PC-3 (cell line): ENCODE measurements around the gene IL20. TPM values are rescaled to one million over a fixed set of nuclear protein-coding genes. Genes with fewer than 3 reads are reported as not detected.

ENCODE experiments used
- ATAC-seq: fragments of 200-7000 bp; cut with Tn5 transposase; 2 replicates; pipeline ENCODE4 v1.9.1; 2020; ENCODE audit warnings: mild to moderate bottlenecking, moderate library complexity
- BruUV-seq: library from RNA; stranded (reverse); fragments of 400-500 nt; replicated peaks from 2 replicates; lab custom pipeline; 2021; lab: Mats Ljungman, UMichigan
- CTCF ChIA-PET: fragments of 300-600 bp; sonication (Branson Sonifier 250); formaldehyde crosslinking; loops from one replicate; lab custom pipeline; 2022; ENCODE audit warnings: antibody characterized with exemption; lab: Charles Lee
- POLR2A ChIA-PET: fragments of 300-600 bp; sonication (Branson Sonifier 250); formaldehyde crosslinking; loops from one replicate; lab custom pipeline; 2022; ENCODE audit warnings: antibody characterized with exemption; ENCODE audit not compliant: unreplicated experiment; lab: Charles Lee
- DNase-seq: peaks from one replicate; pipeline ENCODE4 v3.0.0-alpha.2; 2015
- H2AFZ ChIP-seq: fragments of 300-600 bp; sonication (generic); 2 replicates; pipeline ENCODE4 v1.6.0; 2016; ENCODE audit warnings: antibody characterized with exemption, low read length
- H3F3A ChIP-seq: fragments of 300-600 bp; sonication (generic); one replicate; pipeline ENCODE4 v1.6.0; 2017; ENCODE audit warnings: antibody characterized with exemption, low read length, control low read depth, mild to moderate bottlenecking; ENCODE audit not compliant: unreplicated experiment
- H3K27ac ChIP-seq: fragments of 300-600 bp; sonication (generic); 2 replicates; pipeline ENCODE4 v1.5.1; 2016; ENCODE audit warnings: mild to moderate bottlenecking, low read length
- H3K27me3 ChIP-seq: fragments of 300-600 bp; sonication (generic); 2 replicates; pipeline ENCODE4 v1.6.1; 2016; ENCODE audit warnings: low read length, mixed read lengths
- H3K36me3 ChIP-seq: fragments of 300-600 bp; sonication (generic); 2 replicates; pipeline ENCODE4 v1.6.1; 2016; ENCODE audit warnings: low read depth, mixed run types, low read length, mixed read lengths
- H3K4me1 ChIP-seq: fragments of 300-600 bp; sonication (generic); 2 replicates; pipeline ENCODE4 v1.5.1; 2016; ENCODE audit warnings: low read length; ENCODE audit not compliant: insufficient read depth
- H3K4me2 ChIP-seq: fragments of 300-600 bp; sonication (generic); 2 replicates; pipeline ENCODE4 v1.6.0; 2016; ENCODE audit warnings: low read length
- H3K4me3 ChIP-seq: fragments of 300-600 bp; sonication (generic); 2 replicates; pipeline ENCODE4 v1.5.1; 2016; ENCODE audit warnings: mild to moderate bottlenecking, low read length, mixed read lengths
- H3K79me2 ChIP-seq: fragments of 300-600 bp; sonication (generic); 2 replicates; pipeline ENCODE4 v1.6.1; 2017; ENCODE audit warnings: low read length, mixed read lengths
- H3K9ac ChIP-seq: fragments of 300-600 bp; sonication (generic); 2 replicates; pipeline ENCODE4 v1.6.0; 2016; ENCODE audit warnings: mild to moderate bottlenecking, low read length
- H3K9me2 ChIP-seq: fragments of 300-600 bp; sonication (generic); replicated peaks from 2 replicates; pipeline ENCODE4 v1.6.1; 2016; ENCODE audit warnings: mixed run types, low read length, mixed read lengths
- H3K9me3 ChIP-seq: fragments of 300-600 bp; sonication (generic); 2 replicates; pipeline ENCODE4 v1.6.1; 2016; ENCODE audit warnings: low read length, mixed read lengths
- H4K20me1 ChIP-seq: fragments of 300-600 bp; sonication (generic); 2 replicates; pipeline ENCODE4 v1.6.1; 2016; ENCODE audit warnings: low read length, mixed read lengths
- EZH2 ChIP-seq: fragments of 300-600 bp; sonication (generic); IDR thresholded peaks from one replicate; pipeline ENCODE4 v1.6.1; 2017; ENCODE audit warnings: antibody characterized with exemption, mild to moderate bottlenecking, low read length; ENCODE audit not compliant: unreplicated experiment
- EZH2phosphoT487 ChIP-seq: fragments of 300-600 bp; sonication (generic); IDR thresholded peaks from 2 replicates; pipeline ENCODE4 v1.6.1; 2018; ENCODE audit warnings: mild to moderate bottlenecking, antibody characterized with exemption, low read length, borderline replicate concordance
- intact Hi-C: fragments of 100-400 bp; cut with micrococcal nuclease; formaldehyde crosslinking; loops from 2 replicates; pipeline ENCODE4 v1.9.0; 2023
- total RNA-seq: library from RNA; depleted of rRNA; stranded (reverse); fragments of >200 nt; gene quantifications from 2 replicates; pipeline ENCODE4 v1.2.3, GENCODE V29; 2014
- TF ChIP-seq, protein P1 (sequence below): fragments of 300-600 bp; sonication (generic); conservative IDR thresholded peaks from 2 replicates; pipeline ENCODE4 v1.5.1; 2017; ENCODE audit warnings: antibody characterized with exemption, low read depth, mild to moderate bottlenecking, low read length

The IL20 gene
- total RNA-seq, 1 experiment from 2014 or later: not detected

GRCh38 chr1:206909161-206909882 is 43.9 kb downstream of the IL20 start:
- peak overlapping the region; percentile 88 for H3K4me2 ChIP-seq
- intact Hi-C loops: no loop called here
- peak; percentile 94 for DNase-seq

GRCh38 chr1:206909883-206910318 is 44.5 kb downstream of the IL20 start:
- H3K27me3 ChIP-seq: no peaks in the 10 kb centered on the region
- peak overlapping the region; percentile 65 for H3K4me3 ChIP-seq
- no peaks in the 10 kb centered on the region for H3K79me2 ChIP-seq
- H3K9me2 ChIP-seq: no peaks in the 10 kb centered on the region
- TF ChIP-seq, protein P1, sequence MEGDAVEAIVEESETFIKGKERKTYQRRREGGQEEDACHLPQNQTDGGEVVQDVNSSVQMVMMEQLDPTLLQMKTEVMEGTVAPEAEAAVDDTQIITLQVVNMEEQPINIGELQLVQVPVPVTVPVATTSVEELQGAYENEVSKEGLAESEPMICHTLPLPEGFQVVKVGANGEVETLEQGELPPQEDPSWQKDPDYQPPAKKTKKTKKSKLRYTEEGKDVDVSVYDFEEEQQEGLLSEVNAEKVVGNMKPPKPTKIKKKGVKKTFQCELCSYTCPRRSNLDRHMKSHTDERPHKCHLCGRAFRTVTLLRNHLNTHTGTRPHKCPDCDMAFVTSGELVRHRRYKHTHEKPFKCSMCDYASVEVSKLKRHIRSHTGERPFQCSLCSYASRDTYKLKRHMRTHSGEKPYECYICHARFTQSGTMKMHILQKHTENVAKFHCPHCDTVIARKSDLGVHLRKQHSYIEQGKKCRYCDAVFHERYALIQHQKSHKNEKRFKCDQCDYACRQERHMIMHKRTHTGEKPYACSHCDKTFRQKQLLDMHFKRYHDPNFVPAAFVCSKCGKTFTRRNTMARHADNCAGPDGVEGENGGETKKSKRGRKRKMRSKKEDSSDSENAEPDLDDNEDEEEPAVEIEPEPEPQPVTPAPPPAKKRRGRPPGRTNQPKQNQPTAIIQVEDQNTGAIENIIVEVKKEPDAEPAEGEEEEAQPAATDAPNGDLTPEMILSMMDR: no peak; the same call in 1 of the 2 replicates
- no peak for TF ChIP-seq EZH2phosphoT487
- TF ChIP-seq EZH2: no peak
- ChIA-PET POLR2A (interaction anchor here (0.6 to 1.6 kb wide), 7 partner anchors 11 to 515 kb away, joined by 3 to 21 read pairs (median 6); partner anchors contain the start of gene C1orf116), CTCF (interaction anchor here (0.8 to 1.8 kb wide), 8 partner anchors 14 to 411 kb away, joined by 3 to 19 read pairs (median 4); partner anchors contain the start of gene CD55)
- peak overlapping the region; percentile 86 for H3K27ac ChIP-seq
- H3K4me1 ChIP-seq: peaks cover 49% of the 10 kb centered on the region
- BruUV-seq: no TSS peak
- ATAC-seq: peak; percentile 14; the same call in 1 of the 2 replicates
- H3F3A ChIP-seq: peaks cover 7% of the 10 kb centered on the region
- H3K36me3 ChIP-seq: no peaks in the 10 kb centered on the region
- peak overlapping the region; percentile 92 for H3K9ac ChIP-seq
- H4K20me1 ChIP-seq: no peaks in the 10 kb centered on the region
- H3K9me3 ChIP-seq: no peaks in the 10 kb centered on the region
- peak overlapping the region; percentile 88 for H3K4me2 ChIP-seq
- no peak for DNase-seq
- H2AFZ ChIP-seq: peak overlapping the region; percentile 66
- intact Hi-C loops: loop anchor here (5.0 kb wide), 1 partner anchor 303 kb away; no protein-coding TSS in a partner anchor

More at GRCh38 chr1:206909161-206909882, 43.9 kb downstream of the IL20 start:
- Histone ChIP-seq H4K20me1 (no peaks in the 10 kb centered on the region), H3F3A (peaks cover 7% of the 10 kb centered on the region), H3K27ac (peak overlapping the region; percentile 86), H3K27me3 (no peaks in the 10 kb centered on the region), H3K4me1 (peaks cover 55% of the 10 kb centered on the region), H3K9ac (peak overlapping the region; percentile 92), H3K79me2 (no peaks in the 10 kb centered on the region), H3K9me2 (peaks cover 4% of the 10 kb centered on the region; the same call in 1 of the 2 replicates), H3K9me3 (no peaks in the 10 kb centered on the region), H3K36me3 (no peaks in the 10 kb centered on the region), H3K4me3 (peak overlapping the region; percentile 65), H2AFZ (peak overlapping the region; percentile 66)
- CTCF ChIA-PET: interaction anchor here (0.5 to 1.8 kb wide), 14 partner anchors 11 to 412 kb away, joined by 3 to 19 read pairs (median 4); partner anchors contain the start of gene CD55
- TF ChIP-seq, protein P1: peak; percentile 37; the same call in 1 of the 2 replicates
- TF ChIP-seq EZH2phosphoT487: no peak
- POLR2A ChIA-PET: interaction anchor here (0.6 to 1.6 kb wide), 7 partner anchors 11 to 516 kb away, joined by 3 to 21 read pairs (median 6); partner anchors contain the start of gene C1orf116
- BruUV-seq: no TSS peak
- peak; percentile 65 for ATAC-seq
